ENCODE measurements around the gene COL4A3. TPM values are rescaled to one million over a fixed set of nuclear protein-coding genes. Genes with fewer than 3 reads are reported as not detected.

Gene COL4A3
- total RNA-seq, 2 donors from 2014 or later: 0.30 to 0.42 TPM

DNA sequence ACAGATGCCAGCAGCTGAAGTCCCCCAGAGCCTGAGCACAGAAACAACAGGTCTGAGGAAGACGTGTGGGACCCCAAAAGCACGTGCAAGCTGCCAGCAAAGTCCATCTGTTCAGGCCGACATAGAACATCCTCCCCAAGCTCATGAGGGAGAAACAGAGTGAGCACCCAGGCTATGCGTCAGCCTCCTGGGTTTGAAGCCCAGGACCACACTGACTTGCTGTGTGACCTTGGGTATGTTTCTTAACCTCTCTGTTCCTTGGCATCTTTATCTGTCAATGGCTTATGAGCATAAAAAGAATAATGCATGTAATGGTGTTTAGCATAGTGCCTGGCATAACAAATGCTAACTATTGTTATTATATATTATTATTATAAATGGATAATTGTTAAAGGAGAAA lies 40.7 kb upstream of the COL4A3 start:
- H3K4me3 ChIP-seq: no peak overlapping the region
- DNase-seq: no peak
- intact Hi-C loops (cut with DNase I): no loop called here
- H3K9me3 ChIP-seq: no peaks in the 10 kb centered on the region
- H3K27ac ChIP-seq: no peak overlapping the region
- no peaks in the 10 kb centered on the region for H3K4me1 ChIP-seq
- no peaks in the 10 kb centered on the region for H3K36me3 ChIP-seq
- TF ChIP-seq, protein P1, sequence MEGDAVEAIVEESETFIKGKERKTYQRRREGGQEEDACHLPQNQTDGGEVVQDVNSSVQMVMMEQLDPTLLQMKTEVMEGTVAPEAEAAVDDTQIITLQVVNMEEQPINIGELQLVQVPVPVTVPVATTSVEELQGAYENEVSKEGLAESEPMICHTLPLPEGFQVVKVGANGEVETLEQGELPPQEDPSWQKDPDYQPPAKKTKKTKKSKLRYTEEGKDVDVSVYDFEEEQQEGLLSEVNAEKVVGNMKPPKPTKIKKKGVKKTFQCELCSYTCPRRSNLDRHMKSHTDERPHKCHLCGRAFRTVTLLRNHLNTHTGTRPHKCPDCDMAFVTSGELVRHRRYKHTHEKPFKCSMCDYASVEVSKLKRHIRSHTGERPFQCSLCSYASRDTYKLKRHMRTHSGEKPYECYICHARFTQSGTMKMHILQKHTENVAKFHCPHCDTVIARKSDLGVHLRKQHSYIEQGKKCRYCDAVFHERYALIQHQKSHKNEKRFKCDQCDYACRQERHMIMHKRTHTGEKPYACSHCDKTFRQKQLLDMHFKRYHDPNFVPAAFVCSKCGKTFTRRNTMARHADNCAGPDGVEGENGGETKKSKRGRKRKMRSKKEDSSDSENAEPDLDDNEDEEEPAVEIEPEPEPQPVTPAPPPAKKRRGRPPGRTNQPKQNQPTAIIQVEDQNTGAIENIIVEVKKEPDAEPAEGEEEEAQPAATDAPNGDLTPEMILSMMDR (IDR thresholded peaks at IDR 0.05): no peak
- H3K9ac ChIP-seq (ENCODE audit: low read depth in 2 of 2, low read length in 2 of 2): no peak overlapping the region
- no peaks in the 10 kb centered on the region for H3K27me3 ChIP-seq

DNA sequence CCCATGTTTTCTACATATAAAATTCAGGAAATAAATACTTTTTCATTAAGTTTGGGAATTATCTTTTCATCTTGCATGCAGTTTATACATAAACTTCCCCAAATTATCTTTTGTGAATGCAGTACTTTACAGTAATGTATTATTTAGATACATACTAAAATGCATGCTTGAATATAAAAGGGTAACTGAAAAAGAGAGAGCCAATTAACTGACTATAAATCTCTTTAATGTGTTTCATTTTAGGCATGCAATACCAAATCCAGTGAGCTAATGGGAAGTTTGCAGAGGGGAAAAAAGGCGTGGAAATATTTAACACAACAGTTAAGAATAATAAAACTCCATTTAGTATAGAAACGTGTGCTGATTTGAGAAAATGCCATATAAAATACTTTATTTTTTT lies 39.6 kb upstream of the COL4A3 start:
- intact Hi-C loops (cut with DNase I): no loop called here
- H3K4me1 ChIP-seq: no peaks in the 10 kb centered on the region
- no peaks in the 10 kb centered on the region for H3K36me3 ChIP-seq
- H3K9ac ChIP-seq (ENCODE audit: low read depth in 2 of 2, low read length in 2 of 2): no peak overlapping the region
- TF ChIP-seq, protein P1 (IDR thresholded peaks at IDR 0.05): no peak
- DNase-seq: no peak
- no peak overlapping the region for H3K4me3 ChIP-seq
- H3K9me3 ChIP-seq: no peaks in the 10 kb centered on the region
- no peaks in the 10 kb centered on the region for H3K27me3 ChIP-seq
- H3K27ac ChIP-seq: no peak overlapping the region

DNA sequence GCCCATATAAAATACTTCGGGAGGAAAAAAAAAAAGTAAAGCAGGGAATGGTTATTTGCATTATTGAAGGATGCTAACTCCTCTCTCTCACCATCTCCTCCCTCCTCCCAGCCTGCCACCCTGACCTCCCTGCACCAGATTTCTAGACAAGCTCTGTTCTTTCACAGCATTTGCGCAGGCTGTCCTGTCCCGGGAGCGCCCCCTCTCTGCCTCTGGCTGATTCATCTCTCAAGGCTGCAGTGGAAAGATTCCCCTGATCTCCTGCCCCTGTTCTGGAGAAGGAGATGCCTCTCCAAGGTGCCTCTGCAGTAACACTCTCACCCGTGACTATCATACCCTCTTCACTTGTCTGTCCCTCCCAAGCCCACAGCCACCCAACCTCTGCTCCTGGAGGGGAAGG lies 38.9 kb upstream of the COL4A3 start:
- Histone ChIP-seq H3K27me3 (no peaks in the 10 kb centered on the region), H3K27ac (no peak overlapping the region), H3K36me3 (no peaks in the 10 kb centered on the region), H3K9me3 (no peaks in the 10 kb centered on the region), H3K9ac (ENCODE audit: low read depth in 2 of 2, low read length in 2 of 2) (no peak overlapping the region), H3K4me1 (no peaks in the 10 kb centered on the region), H3K4me3 (no peak overlapping the region)
- intact Hi-C loops (cut with DNase I): no loop called here
- TF ChIP-seq, protein P1 (IDR thresholded peaks at IDR 0.05): no peak
- no peak for DNase-seq

DNA sequence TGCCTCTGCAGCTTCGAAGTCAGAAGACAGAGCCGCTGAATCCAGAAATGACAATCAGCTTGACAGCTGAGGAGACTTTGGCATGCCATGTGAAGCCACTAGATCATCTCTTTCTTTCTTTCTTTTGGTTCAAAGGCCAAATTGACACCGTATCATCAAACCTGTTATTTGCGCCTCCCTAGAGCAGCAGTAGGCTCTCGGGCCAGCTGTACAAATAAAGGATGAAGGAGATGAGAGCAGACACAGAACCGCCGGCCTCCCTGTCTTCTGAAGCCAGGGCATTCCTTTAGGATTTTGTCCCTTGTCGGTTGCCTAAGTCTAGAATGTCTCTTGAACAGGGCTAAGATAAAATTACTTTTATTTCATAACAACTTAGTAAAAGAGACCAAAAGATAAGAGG lies 37.2 kb upstream of the COL4A3 start:
- Histone ChIP-seq H3K4me3 (no peak overlapping the region), H3K4me1 (no peaks in the 10 kb centered on the region), H3K27me3 (no peaks in the 10 kb centered on the region), H3K36me3 (no peaks in the 10 kb centered on the region), H3K9me3 (no peaks in the 10 kb centered on the region), H3K9ac (ENCODE audit: low read depth in 2 of 2, low read length in 2 of 2) (no peak overlapping the region), H3K27ac (no peak overlapping the region)
- TF ChIP-seq, protein P1 (IDR thresholded peaks at IDR 0.05): no peak
- intact Hi-C loops (cut with DNase I): no loop called here
- no peak for DNase-seq

DNA sequence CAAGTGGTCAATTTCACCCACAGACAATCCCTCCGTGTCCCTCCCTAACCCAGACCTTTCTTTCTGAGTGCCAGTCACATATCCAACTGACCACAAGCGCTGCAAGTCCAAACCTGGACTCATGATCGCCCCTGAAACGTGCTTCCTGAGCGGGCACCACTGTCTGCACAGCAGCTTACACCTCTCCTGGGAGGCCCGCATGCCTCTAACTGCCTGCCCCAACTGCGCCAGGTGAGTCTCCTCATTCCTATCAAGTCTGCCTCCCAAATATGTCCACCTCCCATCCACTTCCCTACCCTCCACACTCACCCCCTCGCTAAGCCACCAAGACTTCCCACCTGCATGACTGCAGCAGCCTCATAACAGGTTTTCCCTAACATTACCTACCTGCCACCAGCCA lies 33.8 kb upstream of the COL4A3 start:
- H3K4me3 ChIP-seq: no peak overlapping the region
- no peak overlapping the region for H3K27ac ChIP-seq
- H3K36me3 ChIP-seq: no peaks in the 10 kb centered on the region
- no peaks in the 10 kb centered on the region for H3K9me3 ChIP-seq
- H3K9ac ChIP-seq (ENCODE audit: low read depth in 2 of 2, low read length in 2 of 2): no peak overlapping the region
- TF ChIP-seq, protein P1 (IDR thresholded peaks at IDR 0.05): no peak
- no peak for DNase-seq
- H3K27me3 ChIP-seq: no peaks in the 10 kb centered on the region
- intact Hi-C loops (cut with DNase I): no loop called here
- H3K4me1 ChIP-seq: no peaks in the 10 kb centered on the region

DNA sequence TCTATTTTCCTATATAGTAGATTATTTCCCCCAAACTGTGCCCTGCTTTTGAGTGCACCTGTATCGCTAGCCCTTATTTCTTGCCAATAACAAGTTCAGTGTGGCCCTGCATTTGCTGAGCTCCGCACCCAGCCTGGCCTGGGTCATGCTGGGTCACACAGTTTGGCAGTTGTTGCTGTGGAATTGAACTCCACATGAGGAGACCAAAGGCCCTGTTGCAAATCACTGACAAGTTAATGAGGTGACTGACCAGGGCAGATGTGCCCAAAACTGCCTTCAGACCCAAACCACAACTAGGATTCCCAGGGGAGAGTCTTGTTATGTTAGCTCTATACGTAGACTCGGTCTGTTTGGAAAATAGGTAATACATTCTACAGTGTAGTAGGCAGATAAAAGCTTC lies 31.4 kb upstream of the COL4A3 start:
- DNase-seq: no peak
- Histone ChIP-seq H3K27me3 (no peaks in the 10 kb centered on the region), H3K9ac (ENCODE audit: low read depth in 2 of 2, low read length in 2 of 2) (no peak overlapping the region), H3K36me3 (no peaks in the 10 kb centered on the region), H3K27ac (no peak overlapping the region), H3K4me1 (no peaks in the 10 kb centered on the region), H3K4me3 (no peak overlapping the region), H3K9me3 (no peaks in the 10 kb centered on the region)
- intact Hi-C loops (cut with DNase I): no loop called here
- TF ChIP-seq, protein P1 (IDR thresholded peaks at IDR 0.05): no peak

Data from colonic mucosa (tissue), 4 donors.